HCT116 (cell line): ENCODE data around the gene FOXF2.

Experiments used
- CEBPB ChIP-seq: IDR thresholded peaks from 2 replicates; pipeline ENCODE4 v1.6.1; 2012; ENCODE audit warnings: low read depth
- EZH2 ChIP-seq: fragments of 200-600 bp; sonication (generic); IDR thresholded peaks from 2 replicates; pipeline ENCODE4 v1.6.1; 2017; ENCODE audit warnings: antibody characterized with exemption, mixed run types
- EZH2phosphoT487 ChIP-seq: fragments of 200-600 bp; IDR thresholded peaks from 2 replicates; pipeline ENCODE4 v1.6.1; 2018; ENCODE audit warnings: antibody characterized with exemption, borderline replicate concordance
- POLR2A ChIP-seq: IDR thresholded peaks from 2 replicates; pipeline ENCODE4 v1.7.0; 2011; ENCODE audit warnings: borderline replicate concordance; ENCODE audit not compliant: insufficient read depth, insufficient read length; ENCODE audit errors: extremely low read depth
- TF ChIP-seq, protein P1 (sequence below), 3 experiments: fragments of 200-600 bp in 1 of 3; sonication (generic) in 1 of 3; IDR thresholded peaks in 2 of 3; conservative IDR thresholded peaks in 1 of 3; 2 replicates each; pipeline ENCODE4 v1.5.1; 2012 to 2017; ENCODE audit warnings: low read depth in 2 of 3, low read length in 2 of 3, antibody characterized with exemption in 1 of 3, borderline replicate concordance in 1 of 3, control low read depth in 1 of 3, mild to moderate bottlenecking in 1 of 3, mixed read lengths in 1 of 3, mixed run types in 1 of 3, moderate library complexity in 1 of 3; ENCODE audit not compliant: insufficient read depth in 1 of 3
- TF ChIP-seq, protein P2 (sequence below): IDR thresholded peaks from 2 replicates; pipeline ENCODE4 v1.6.1; 2012

DNA sequence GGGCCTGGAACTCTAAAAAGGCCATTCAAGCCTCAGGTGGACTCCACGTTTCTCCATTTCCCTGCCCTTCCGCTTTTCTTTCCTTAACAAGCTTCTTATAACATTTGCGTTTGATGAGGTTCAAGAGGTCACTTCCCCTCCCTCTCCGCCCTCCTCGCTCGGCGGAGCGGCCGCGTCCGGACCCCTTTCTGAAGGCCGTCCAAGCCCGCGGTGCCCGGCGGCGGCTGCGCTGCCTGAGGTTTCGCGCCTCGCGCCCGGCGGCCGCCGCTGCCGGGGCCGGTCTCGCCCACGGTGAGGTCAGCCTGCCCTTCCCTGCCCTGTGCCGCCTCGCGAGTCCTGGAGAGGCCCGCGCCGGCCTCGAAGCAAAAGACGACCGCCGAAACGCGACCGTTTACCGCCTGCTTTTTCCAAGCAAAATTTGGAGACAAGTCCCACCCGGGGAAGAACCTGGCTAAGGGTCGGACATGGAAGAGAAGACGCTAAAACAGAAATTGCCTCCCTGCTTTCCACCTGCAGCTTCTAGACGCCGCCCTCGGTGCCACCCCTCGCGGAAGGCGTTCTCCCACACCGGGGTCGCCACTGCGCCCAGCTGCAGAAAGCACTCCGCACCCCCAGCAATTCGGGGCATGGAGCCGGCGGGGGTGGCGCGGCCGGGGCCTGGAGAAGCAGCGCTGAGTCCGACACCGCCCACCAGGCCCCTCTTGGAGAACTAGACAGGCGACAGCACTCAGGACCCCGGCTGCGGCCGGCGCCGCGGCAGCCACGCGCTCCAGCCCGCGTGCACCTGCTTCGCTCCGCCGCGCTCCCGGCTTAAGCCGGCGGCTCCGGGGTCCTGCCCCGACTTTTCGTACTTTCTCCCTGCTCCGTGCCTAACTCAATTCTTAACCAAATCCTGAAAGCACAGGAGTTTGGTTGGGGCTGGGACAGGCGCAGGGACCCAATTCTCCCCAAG lies 11.0 kb upstream of the FOXF2 start:
- TF ChIP-seq POLR2A (no peak), EZH2 (no peak), EZH2phosphoT487 (no peak), CEBPB (no peak)
- TF ChIP-seq, protein P1, sequence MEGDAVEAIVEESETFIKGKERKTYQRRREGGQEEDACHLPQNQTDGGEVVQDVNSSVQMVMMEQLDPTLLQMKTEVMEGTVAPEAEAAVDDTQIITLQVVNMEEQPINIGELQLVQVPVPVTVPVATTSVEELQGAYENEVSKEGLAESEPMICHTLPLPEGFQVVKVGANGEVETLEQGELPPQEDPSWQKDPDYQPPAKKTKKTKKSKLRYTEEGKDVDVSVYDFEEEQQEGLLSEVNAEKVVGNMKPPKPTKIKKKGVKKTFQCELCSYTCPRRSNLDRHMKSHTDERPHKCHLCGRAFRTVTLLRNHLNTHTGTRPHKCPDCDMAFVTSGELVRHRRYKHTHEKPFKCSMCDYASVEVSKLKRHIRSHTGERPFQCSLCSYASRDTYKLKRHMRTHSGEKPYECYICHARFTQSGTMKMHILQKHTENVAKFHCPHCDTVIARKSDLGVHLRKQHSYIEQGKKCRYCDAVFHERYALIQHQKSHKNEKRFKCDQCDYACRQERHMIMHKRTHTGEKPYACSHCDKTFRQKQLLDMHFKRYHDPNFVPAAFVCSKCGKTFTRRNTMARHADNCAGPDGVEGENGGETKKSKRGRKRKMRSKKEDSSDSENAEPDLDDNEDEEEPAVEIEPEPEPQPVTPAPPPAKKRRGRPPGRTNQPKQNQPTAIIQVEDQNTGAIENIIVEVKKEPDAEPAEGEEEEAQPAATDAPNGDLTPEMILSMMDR (IDR thresholded peaks at IDR 0.05 in 2 of 3, conservative IDR thresholded peaks at IDR 0.05 in 1 of 3; ENCODE audit: borderline replicate concordance in 1 of 3, insufficient read depth in 1 of 3, low read depth in 2 of 3, low read length in 2 of 3) = no peak
- TF ChIP-seq, protein P2, sequence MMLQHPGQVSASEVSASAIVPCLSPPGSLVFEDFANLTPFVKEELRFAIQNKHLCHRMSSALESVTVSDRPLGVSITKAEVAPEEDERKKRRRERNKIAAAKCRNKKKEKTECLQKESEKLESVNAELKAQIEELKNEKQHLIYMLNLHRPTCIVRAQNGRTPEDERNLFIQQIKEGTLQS = no peak
